MM.1S (cell line): ENCODE results near the gene SORD.
"Not testable (repeated sequence)": the region's sequence is repeated elsewhere in the genome, so short reads cannot be mapped to it uniquely, and the experiment has no call there.

ENCODE experiments used
- EZH2 ChIP-seq: fragments of 300-600 bp; sonication (generic); optimal IDR thresholded peaks from 2 replicates; pipeline ENCODE3; 2017; ENCODE audit warnings: low read depth, mild to moderate bottlenecking, antibody characterized with exemption, low read length, mixed read lengths
- EZH2phosphoT487 ChIP-seq: fragments of 300-600 bp; sonication (generic); IDR thresholded peaks from 2 replicates; pipeline ENCODE4 v1.6.1; 2018; ENCODE audit warnings: antibody characterized with exemption, low read length
- TF ChIP-seq, protein P1 (sequence below): fragments of 300-600 bp; sonication (generic); IDR thresholded peaks from 2 replicates; pipeline ENCODE4 v1.5.1; 2016; ENCODE audit warnings: antibody characterized with exemption, low read length, mixed read lengths

DNA sequence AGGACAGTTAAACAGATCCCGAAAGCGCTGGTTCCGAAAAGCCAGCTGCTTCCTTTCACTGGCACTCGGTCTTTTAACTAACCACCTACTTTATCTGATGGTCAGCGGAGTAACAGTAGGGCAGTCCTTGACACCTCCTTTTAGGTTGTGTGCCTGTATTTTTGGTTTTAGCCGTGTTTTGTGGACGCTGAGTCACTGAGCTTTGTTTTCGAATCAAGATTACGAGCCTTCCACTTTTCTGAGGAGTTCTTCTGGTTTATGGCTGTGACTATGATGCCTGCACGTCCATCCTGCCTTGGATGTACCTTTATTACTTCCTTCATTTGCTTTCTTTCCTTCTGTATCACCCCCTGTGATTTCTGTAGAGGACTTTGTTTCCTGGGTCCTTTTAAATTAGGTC is 59.4 kb downstream of the SORD start:
- TF ChIP-seq, protein P1, sequence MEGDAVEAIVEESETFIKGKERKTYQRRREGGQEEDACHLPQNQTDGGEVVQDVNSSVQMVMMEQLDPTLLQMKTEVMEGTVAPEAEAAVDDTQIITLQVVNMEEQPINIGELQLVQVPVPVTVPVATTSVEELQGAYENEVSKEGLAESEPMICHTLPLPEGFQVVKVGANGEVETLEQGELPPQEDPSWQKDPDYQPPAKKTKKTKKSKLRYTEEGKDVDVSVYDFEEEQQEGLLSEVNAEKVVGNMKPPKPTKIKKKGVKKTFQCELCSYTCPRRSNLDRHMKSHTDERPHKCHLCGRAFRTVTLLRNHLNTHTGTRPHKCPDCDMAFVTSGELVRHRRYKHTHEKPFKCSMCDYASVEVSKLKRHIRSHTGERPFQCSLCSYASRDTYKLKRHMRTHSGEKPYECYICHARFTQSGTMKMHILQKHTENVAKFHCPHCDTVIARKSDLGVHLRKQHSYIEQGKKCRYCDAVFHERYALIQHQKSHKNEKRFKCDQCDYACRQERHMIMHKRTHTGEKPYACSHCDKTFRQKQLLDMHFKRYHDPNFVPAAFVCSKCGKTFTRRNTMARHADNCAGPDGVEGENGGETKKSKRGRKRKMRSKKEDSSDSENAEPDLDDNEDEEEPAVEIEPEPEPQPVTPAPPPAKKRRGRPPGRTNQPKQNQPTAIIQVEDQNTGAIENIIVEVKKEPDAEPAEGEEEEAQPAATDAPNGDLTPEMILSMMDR, result not testable (repeated sequence)
- not testable (repeated sequence) for TF ChIP-seq EZH2phosphoT487, EZH2
